ENCODE results near the gene AHRR.

The AHRR gene

GRCh38 chr5:431001-431710, 109.6 kb downstream of the AHRR start:
- peak in 1 of 2 donors; percentile 28 for DNase-seq

GRCh38 chr5:431711-432050, 110.2 kb downstream of the AHRR start:
- no peak for DNase-seq

GRCh38 chr5:432201-432927, 110.8 kb downstream of the AHRR start:
- DNase-seq = peak in 1 of 2 donors; percentile 0

- DNase-seq = no peak
These were observed 111.6 kb downstream of the AHRR start for GRCh38 chr5:432928-433791.

- DNase-seq = no peak
These were observed 112.3 kb downstream of the AHRR start for GRCh38 chr5:433836-434235.

- DNase-seq = peak in 1 of 2 donors; percentile 0
These were observed 113.1 kb downstream of the AHRR start for GRCh38 chr5:434443-435146.

GRCh38 chr5:435156-435790, 113.8 kb downstream of the AHRR start:
- DNase-seq = no peak

- DNase-seq = peak in 1 of 2 donors; percentile 1
These were observed 114.6 kb downstream of the AHRR start for GRCh38 chr5:435961-436640.

- no peak for DNase-seq
These were observed 115.1 kb downstream of the AHRR start for GRCh38 chr5:436641-436975.

GRCh38 chr5:437281-437771, 115.8 kb downstream of the AHRR start:
- DNase-seq = peak in 1 of 2 donors; percentile 1

- DNase-seq = peak in 1 of 2 donors; percentile 0
These were observed 117.0 kb downstream of the AHRR start for GRCh38 chr5:438481-438981.

GRCh38 chr5:439181-439580, 117.7 kb downstream of the AHRR start:
- peak in 1 of 2 donors; percentile 0 for DNase-seq

- DNase-seq = peak in 1 of 2 donors; percentile 1
These were observed 118.1 kb downstream of the AHRR start for GRCh38 chr5:439636-440035.

- DNase-seq = peak in 1 of 2 donors; percentile 0
These were observed 119.1 kb downstream of the AHRR start for GRCh38 chr5:440401-441201.

- no peak for DNase-seq
These were observed 120.5 kb downstream of the AHRR start for GRCh38 chr5:441996-442334.

GRCh38 chr5:442335-443238, 121.1 kb downstream of the AHRR start, which contains the start of gene EXOC3:
Gene EXOC3 (plus strand): TSS chr5:443176. CDS start chr5:446206, 3,030 bp downstream.
- peak; percentile 70 to 82 for DNase-seq

GRCh38 chr5:443239-444151, 122.0 kb downstream of the AHRR start:
- peak; percentile 2 to 41 for DNase-seq

GRCh38 chr5:444226-444625, 122.7 kb downstream of the AHRR start:
- no peak for DNase-seq

All from CD4-positive, alpha-beta T cell treated with Interferon alpha-2 for 1 hour (primary cell).